ENCODE results near the gene C1orf141.
"Not testable (repeated sequence)": the region's sequence is repeated elsewhere in the genome, so short reads cannot be mapped to it uniquely, and the experiment has no call there.

C1orf141 gene

DNA sequence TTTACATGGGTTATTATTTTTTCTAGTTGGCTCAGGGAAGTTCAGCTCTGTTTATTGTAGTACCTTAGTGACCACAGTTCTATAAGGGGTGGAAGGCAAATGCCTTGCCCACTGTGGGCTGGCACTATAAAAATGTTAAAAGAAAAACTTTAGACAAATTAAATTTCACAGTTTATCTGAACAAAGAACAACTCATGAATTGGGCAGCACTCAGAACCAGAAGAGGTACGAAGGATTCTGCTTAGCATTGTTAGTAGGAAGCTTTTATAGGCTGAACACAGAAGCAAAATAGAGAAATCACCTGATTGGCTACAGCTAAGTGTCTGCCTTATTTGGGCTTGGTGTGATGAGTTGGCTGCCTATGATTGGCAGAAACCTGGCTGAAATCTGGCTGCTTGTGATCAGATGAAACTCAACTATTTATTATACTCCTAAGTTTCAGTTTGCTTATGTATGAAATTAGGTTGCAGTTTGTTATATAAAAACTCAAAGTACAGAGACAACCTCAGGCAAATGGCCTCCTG, 45.0 kb downstream of the C1orf141 start:
- no peak overlapping the region for H3K4me3 ChIP-seq (ENCODE audit: insufficient read length, low read depth)
- H3K27me3 ChIP-seq (ENCODE audit: insufficient read depth, insufficient read length): no peaks in the 10 kb centered on the region
- H3K9ac ChIP-seq (ENCODE audit: insufficient read length, low read depth): no peak overlapping the region
- TF ChIP-seq ZNF274 (IDR thresholded peaks at IDR 0.05; ENCODE audit: low read depth, low read length) (no peak), SUZ12 (IDR thresholded peaks at IDR 0.05; ENCODE audit: extremely low read depth, insufficient read depth, insufficient read length) (no peak), YY1 (IDR thresholded peaks at IDR 0.05; ENCODE audit: insufficient read depth, insufficient read length) (no peak)
- H3K9me3 ChIP-seq (ENCODE audit: insufficient read depth, low read length): peaks cover 12% of the 10 kb centered on the region; the same call in 1 of the 2 replicates
- H3K4me1 ChIP-seq (ENCODE audit: insufficient read depth, insufficient read length): no peaks in the 10 kb centered on the region
- no peak for DNase-seq (ENCODE audit: low read depth, low spot score)
- H3K36me3 ChIP-seq (ENCODE audit: insufficient read depth, insufficient read length, low read length): no peaks in the 10 kb centered on the region

DNA sequence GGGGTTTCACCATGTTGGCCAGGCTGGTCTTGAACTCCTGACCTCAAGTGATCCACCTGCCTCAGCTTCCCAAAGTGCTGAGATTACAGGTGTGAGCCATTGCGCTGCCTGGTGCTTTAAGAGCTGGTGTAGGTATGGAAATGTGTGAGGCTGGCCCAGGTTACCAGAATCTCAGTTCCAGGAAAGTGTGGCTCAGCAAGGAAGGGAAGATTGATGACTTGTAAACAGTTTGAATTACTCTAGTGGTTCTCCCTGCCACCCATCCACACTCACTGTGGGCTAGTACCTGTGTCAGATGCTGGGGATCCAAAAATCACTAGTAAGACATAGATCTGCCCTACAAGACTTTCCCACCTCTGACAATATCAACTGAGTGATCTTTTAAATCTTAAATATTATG, 46.3 kb downstream of the C1orf141 start:
- no peak overlapping the region for H3K4me3 ChIP-seq (ENCODE audit: insufficient read length, low read depth)
- TF ChIP-seq ZNF274 (IDR thresholded peaks at IDR 0.05; ENCODE audit: low read depth, low read length) (no peak), YY1 (IDR thresholded peaks at IDR 0.05; ENCODE audit: insufficient read depth, insufficient read length) (no peak), SUZ12 (IDR thresholded peaks at IDR 0.05; ENCODE audit: extremely low read depth, insufficient read depth, insufficient read length) (no peak)
- no peak for DNase-seq (ENCODE audit: low read depth, low spot score)

DNA sequence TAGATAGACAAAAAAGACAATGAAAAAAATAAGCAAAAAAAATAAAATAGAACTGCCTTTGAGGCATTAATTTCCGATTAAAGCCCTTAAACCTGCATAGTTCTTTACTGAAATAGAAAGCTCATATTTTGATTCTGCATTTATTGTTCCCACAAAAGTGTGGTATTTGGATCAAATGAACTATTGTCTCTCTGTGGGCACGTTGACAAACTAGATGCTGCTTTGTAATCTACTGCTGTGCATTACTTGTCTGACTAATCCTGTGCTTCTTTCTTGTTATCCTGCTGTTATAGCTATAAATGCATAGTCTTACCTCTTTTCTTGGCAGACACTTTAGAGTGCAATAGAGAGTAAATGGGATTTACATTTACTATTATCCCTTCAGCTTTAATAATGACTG, 49.4 kb downstream of the C1orf141 start:
- H3K9me3 ChIP-seq (ENCODE audit: insufficient read depth, low read length): peaks cover 12% of the 10 kb centered on the region; the same call in 1 of the 2 replicates
- no peaks in the 10 kb centered on the region for H3K27me3 ChIP-seq (ENCODE audit: insufficient read depth, insufficient read length)
- H3K36me3 ChIP-seq (ENCODE audit: insufficient read depth, insufficient read length, low read length): no peaks in the 10 kb centered on the region
- no peak overlapping the region for H3K4me3 ChIP-seq (ENCODE audit: insufficient read length, low read depth)
- no peaks in the 10 kb centered on the region for H3K4me1 ChIP-seq (ENCODE audit: insufficient read depth, insufficient read length)
- no peak overlapping the region for H3K9ac ChIP-seq (ENCODE audit: insufficient read length, low read depth)
- TF ChIP-seq SUZ12 (IDR thresholded peaks at IDR 0.05; ENCODE audit: extremely low read depth, insufficient read depth, insufficient read length) (no peak), ZNF274 (IDR thresholded peaks at IDR 0.05; ENCODE audit: low read depth, low read length) (no peak), YY1 (IDR thresholded peaks at IDR 0.05; ENCODE audit: insufficient read depth, insufficient read length) (no peak)
- DNase-seq (ENCODE audit: low read depth, low spot score): no peak

More for the DNA sequence above, 46.3 kb downstream of the C1orf141 start:
- Histone ChIP-seq H3K27me3 (ENCODE audit: insufficient read depth, insufficient read length) (no peaks in the 10 kb centered on the region), H3K9me3 (ENCODE audit: insufficient read depth, low read length) (peaks cover 12% of the 10 kb centered on the region; the same call in 1 of the 2 replicates), H3K4me1 (ENCODE audit: insufficient read depth, insufficient read length) (no peaks in the 10 kb centered on the region), H3K36me3 (ENCODE audit: insufficient read depth, insufficient read length, low read length) (no peaks in the 10 kb centered on the region), H3K9ac (ENCODE audit: insufficient read length, low read depth) (no peak overlapping the region)

GRCh38 chr1:67084765-67085318, 49.9 kb downstream of the C1orf141 start:
- Histone ChIP-seq H3K36me3 (ENCODE audit: insufficient read depth, insufficient read length, low read length) (no peaks in the 10 kb centered on the region), H3K9ac (ENCODE audit: insufficient read length, low read depth) (no peak overlapping the region), H3K27me3 (ENCODE audit: insufficient read depth, insufficient read length) (no peaks in the 10 kb centered on the region), H3K9me3 (ENCODE audit: insufficient read depth, low read length) (peaks cover 10% of the 10 kb centered on the region; the same call in 1 of the 2 replicates), H3K4me3 (ENCODE audit: insufficient read length, low read depth) (no peak overlapping the region), H3K4me1 (ENCODE audit: insufficient read depth, insufficient read length) (no peaks in the 10 kb centered on the region)
- TF ChIP-seq YY1 (IDR thresholded peaks at IDR 0.05; ENCODE audit: insufficient read depth, insufficient read length): no peak
- TF ChIP-seq SUZ12 (IDR thresholded peaks at IDR 0.05; ENCODE audit: extremely low read depth, insufficient read depth, insufficient read length): no peak
- TF ChIP-seq ZNF274 (IDR thresholded peaks at IDR 0.05; ENCODE audit: low read depth, low read length): no peak
- DNase-seq (ENCODE audit: low read depth, low spot score): no peak

GRCh38 chr1:67078291-67078690, 56.5 kb downstream of the C1orf141 start:
- no peak for TF ChIP-seq YY1 (IDR thresholded peaks at IDR 0.05; ENCODE audit: insufficient read depth, insufficient read length)
- H3K27me3 ChIP-seq (ENCODE audit: insufficient read depth, insufficient read length): no peaks in the 10 kb centered on the region
- H3K9me3 ChIP-seq (ENCODE audit: insufficient read depth, low read length): peaks cover 7% of the 10 kb centered on the region; the same call in 1 of the 2 replicates
- no peaks in the 10 kb centered on the region for H3K4me1 ChIP-seq (ENCODE audit: insufficient read depth, insufficient read length)
- no peaks in the 10 kb centered on the region for H3K36me3 ChIP-seq (ENCODE audit: insufficient read depth, insufficient read length, low read length)
- no peak for DNase-seq (ENCODE audit: low read depth, low spot score)
- no peak overlapping the region for H3K9ac ChIP-seq (ENCODE audit: insufficient read length, low read depth)
- no peak overlapping the region for H3K4me3 ChIP-seq (ENCODE audit: insufficient read length, low read depth)

DNA sequence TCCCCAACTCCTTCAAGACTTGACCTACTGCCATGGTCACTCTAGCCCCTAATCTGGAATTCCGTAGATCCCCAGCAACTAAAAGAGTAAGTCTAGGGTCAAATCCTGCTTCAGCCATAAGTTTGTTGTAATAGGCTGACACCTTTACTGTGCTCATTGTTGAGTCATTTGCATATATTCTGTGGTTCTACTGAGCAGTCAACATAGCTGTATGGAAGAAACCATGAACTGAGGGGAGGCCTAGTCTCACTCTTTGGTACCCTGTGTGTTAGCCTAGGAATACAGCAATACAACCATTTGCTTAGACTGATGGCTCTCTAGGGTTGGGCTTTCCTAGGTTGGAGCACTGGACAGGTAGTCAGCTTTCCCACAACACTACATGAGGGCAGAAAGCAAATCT, 57.2 kb downstream of the C1orf141 start:
- no peaks in the 10 kb centered on the region for H3K4me1 ChIP-seq (ENCODE audit: insufficient read depth, insufficient read length)
- H3K9me3 ChIP-seq (ENCODE audit: insufficient read depth, low read length): peaks cover 7% of the 10 kb centered on the region; the same call in 1 of the 2 replicates
- no peak for DNase-seq (ENCODE audit: low read depth, low spot score)
- TF ChIP-seq SUZ12 (IDR thresholded peaks at IDR 0.05; ENCODE audit: extremely low read depth, insufficient read depth, insufficient read length) (no peak), ZNF274 (IDR thresholded peaks at IDR 0.05; ENCODE audit: low read depth, low read length) (no peak), YY1 (IDR thresholded peaks at IDR 0.05; ENCODE audit: insufficient read depth, insufficient read length) (no peak)
- no peaks in the 10 kb centered on the region for H3K27me3 ChIP-seq (ENCODE audit: insufficient read depth, insufficient read length)
- no peak overlapping the region for H3K4me3 ChIP-seq (ENCODE audit: insufficient read length, low read depth)
- H3K36me3 ChIP-seq (ENCODE audit: insufficient read depth, insufficient read length, low read length): no peaks in the 10 kb centered on the region
- H3K9ac ChIP-seq (ENCODE audit: insufficient read length, low read depth): no peak overlapping the region

- TF ChIP-seq YY1 (IDR thresholded peaks at IDR 0.05; ENCODE audit: insufficient read depth, insufficient read length) (no peak), ZNF274 (IDR thresholded peaks at IDR 0.05; ENCODE audit: low read depth, low read length) (no peak), SUZ12 (IDR thresholded peaks at IDR 0.05; ENCODE audit: extremely low read depth, insufficient read depth, insufficient read length) (no peak)
- DNase-seq (ENCODE audit: low read depth, low spot score): no peak
- H3K9ac ChIP-seq (ENCODE audit: insufficient read length, low read depth): no peak overlapping the region
- peaks cover 14% of the 10 kb centered on the region for H3K9me3 ChIP-seq (ENCODE audit: insufficient read depth, low read length)
- H3K36me3 ChIP-seq (ENCODE audit: insufficient read depth, insufficient read length, low read length): no peaks in the 10 kb centered on the region
- H3K27me3 ChIP-seq (ENCODE audit: insufficient read depth, insufficient read length): no peaks in the 10 kb centered on the region
- H3K4me1 ChIP-seq (ENCODE audit: insufficient read depth, insufficient read length): no peaks in the 10 kb centered on the region
- no peak overlapping the region for H3K4me3 ChIP-seq (ENCODE audit: insufficient read length, low read depth)
Measured at GRCh38 chr1:67072749-67073148, 62.0 kb downstream of the C1orf141 start.

DNA sequence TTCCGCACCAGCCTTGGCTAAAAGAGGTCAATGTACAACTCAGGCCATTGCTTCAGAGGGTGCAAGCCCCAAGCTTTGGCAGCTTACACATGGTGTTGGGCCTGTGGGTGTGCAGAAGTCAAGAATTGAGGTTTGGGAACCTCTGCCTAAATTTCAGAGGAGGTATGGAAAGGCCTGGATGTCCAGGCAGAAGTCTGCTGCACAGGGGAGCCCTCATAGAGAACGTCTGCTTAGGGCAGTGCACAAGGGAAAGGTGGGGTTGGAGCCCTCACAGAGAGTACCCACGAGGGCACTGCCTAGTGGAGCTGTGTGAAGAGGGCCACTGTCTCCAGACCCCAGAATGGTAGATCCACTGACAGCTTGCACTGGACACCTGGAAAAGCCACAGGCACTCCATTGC, 67.1 kb downstream of the C1orf141 start:
- DNase-seq (ENCODE audit: low read depth, low spot score); H3K4me1 ChIP-seq (ENCODE audit: insufficient read depth, insufficient read length); H3K27me3 ChIP-seq (ENCODE audit: insufficient read depth, insufficient read length); H3K36me3 ChIP-seq (ENCODE audit: insufficient read depth, insufficient read length, low read length); H3K4me3 ChIP-seq (ENCODE audit: insufficient read length, low read depth); H3K9ac ChIP-seq (ENCODE audit: insufficient read length, low read depth): not testable (repeated sequence)
- peaks cover 28% of the 10 kb centered on the region for H3K9me3 ChIP-seq (ENCODE audit: insufficient read depth, low read length)

Data from NT2/D1 (cell line).